Brain pericyte (primary cell): ENCODE measurements around the gene KAT2B.

Experiments
- DNase-seq: peaks from one replicate; pipeline ENCODE4 v3.0.0-alpha.2; 2012; ENCODE audit warnings: low read depth, low spot score

The KAT2B gene

GRCh38 chr3:20064796-20065564, 24.7 kb downstream of the KAT2B start:
- no peak for DNase-seq

- DNase-seq, result no peak
Observed at GRCh38 chr3:20066079-20066478, 25.8 kb downstream of the KAT2B start.

- DNase-seq, result no peak
Observed at GRCh38 chr3:20066850-20067617, 26.8 kb downstream of the KAT2B start.

- no peak for DNase-seq
Observed at GRCh38 chr3:20068512-20069177, 28.4 kb downstream of the KAT2B start.

DNA sequence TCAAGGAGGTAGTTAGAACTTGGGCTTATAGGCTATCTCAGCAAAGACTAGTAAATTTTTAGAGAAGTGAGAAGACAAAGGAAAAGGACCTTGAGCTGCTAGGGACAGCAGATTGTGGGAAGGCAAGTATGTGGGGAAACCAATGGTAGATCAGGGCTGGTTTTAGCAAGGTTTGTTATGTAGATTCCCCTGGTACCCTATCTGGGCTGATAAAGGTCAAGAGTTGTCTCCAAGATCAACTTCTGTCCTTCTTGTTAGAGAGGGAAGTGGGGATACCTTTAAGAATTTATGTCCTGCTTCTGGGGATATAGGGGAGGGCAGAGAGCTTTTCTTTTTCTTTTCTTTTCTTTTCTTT, 28.9 kb downstream of the KAT2B start:
- no peak for DNase-seq

- no peak for DNase-seq
Observed at GRCh38 chr3:20071175-20071574, 30.9 kb downstream of the KAT2B start.

GRCh38 chr3:20072422-20072821, 32.2 kb downstream of the KAT2B start:
- no peak for DNase-seq

GRCh38 chr3:20073068-20073467, 32.8 kb downstream of the KAT2B start:
- DNase-seq, result no peak

DNA sequence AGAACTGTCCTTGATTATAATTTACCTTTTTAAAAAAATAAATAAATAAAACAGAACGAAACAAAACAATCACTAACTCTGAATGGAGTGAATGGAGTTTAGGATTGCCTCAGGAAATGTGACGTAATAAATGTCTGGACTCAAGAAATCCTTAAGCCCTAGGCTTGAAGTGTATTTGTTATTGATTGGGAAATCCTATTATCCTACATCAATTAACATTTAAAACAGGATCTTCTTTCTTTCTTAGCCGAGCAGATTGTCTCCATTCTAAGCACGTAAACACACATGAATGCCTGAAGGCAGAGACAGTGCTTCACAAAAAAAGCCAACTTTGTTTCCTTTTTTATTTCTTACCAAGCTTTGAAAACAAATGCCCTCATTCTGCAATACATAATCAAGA, 33.4 kb downstream of the KAT2B start:
- DNase-seq, result no peak

DNA sequence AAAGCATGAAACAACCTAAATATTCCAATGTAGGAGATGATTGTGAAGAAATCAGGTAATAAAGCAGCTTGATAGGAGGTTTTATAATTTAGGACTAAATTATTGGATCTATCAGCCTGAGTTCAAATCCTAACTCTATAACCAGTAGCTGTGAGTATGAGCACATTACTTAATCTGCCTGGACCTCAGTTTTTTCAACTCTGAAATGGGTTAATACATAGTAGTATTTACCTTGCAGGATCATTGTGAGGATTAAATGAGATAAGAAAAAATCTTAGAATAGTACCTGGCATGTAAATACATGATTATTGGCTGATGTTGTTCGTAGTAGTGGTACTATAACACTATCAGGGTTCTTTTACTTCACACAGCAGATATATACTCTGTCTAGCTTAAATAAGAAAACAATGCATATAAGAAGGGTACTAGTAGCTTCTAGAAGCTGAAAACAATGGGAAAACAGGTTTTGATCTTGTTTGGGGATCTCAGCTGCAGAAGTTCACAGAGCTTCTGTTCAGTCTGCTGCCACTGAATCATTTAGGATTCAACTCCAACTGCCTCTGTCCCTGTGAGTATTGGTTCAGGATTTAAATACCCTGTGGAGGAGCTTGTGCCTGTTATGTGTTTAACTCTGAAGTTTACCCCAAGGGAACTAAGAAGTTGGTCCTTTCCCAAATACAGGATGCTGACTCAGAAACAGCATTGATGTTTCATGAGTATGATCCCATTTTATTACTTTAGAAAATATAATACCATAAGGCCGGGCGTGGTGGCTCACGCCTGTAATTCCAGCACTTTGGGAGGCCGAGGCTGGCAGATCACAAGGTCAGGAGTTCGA, 34.2 kb downstream of the KAT2B start:
- no peak for DNase-seq

- no peak for DNase-seq
Observed at GRCh38 chr3:20075197-20075596, 35.0 kb downstream of the KAT2B start.

- DNase-seq, result no peak
Observed at GRCh38 chr3:20076296-20076997, 36.2 kb downstream of the KAT2B start.

DNA sequence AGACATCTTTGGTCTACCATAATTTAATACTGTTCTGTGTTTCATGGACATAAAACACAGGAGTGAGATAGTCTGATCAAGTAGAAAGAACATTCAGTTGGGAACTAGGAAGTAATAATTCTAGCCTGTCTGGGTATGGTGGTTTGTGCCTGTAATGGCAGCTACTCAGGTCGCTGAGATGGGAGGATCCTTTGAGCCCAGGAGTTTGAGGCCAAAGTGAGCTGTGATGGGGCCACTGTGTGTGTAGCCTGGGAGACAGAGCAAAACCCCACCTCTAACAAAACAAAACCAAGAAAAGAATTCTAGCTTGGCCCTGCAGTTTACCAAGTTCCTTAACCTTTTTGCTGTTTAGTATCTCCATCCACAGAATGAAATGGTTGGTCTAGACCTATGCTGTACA, 36.8 kb downstream of the KAT2B start:
- no peak for DNase-seq

GRCh38 chr3:20078194-20078714, 38.0 kb downstream of the KAT2B start:
- DNase-seq, result no peak

DNA sequence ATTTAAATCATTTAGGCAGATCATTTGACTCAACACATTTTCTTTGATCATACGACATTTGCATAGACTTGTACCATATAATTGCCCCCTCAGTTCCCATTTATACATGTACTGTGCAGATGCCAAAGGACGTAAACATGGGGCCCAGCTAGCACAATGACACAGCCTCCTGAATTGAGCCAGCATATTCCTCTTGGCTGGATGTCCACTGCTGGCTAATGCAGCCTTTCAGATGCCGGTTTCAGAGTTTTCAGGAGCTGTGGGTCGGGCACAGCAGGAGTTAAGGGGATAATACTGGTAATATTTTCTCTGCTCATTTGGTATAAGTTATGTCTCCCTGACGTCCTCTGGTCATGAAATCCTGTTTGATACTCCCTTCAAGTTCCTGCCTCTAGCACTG, 39.4 kb downstream of the KAT2B start:
- no peak for DNase-seq

DNA sequence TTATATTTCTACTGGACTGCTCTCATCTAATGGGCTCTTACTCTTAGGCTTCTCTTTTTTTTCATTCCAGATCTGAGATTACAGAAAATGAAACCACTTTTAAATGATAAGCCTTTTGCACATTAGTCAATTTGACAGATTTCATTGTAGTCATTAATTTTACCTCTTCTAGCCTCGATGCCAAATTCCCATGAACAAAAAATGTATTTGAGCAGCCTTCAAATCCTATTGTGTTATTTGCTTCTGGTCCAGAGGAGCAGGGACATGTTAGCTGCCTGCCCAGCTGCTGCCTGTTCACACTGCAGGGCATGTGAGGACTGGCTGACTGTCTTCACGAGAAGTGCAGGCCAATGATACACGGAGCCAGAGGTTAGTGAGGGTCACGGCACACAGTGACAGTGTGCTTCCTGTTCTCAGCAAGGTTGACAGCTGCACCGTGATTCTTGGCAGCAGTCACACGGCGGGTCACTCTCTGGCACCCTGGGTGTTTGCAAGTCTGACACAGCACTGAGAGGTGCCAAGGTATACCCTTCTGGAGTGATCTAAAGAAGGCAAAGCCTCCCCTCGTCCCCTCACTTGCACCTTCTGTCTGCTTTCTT, 40.8 kb downstream of the KAT2B start:
- DNase-seq, result no peak

DNA sequence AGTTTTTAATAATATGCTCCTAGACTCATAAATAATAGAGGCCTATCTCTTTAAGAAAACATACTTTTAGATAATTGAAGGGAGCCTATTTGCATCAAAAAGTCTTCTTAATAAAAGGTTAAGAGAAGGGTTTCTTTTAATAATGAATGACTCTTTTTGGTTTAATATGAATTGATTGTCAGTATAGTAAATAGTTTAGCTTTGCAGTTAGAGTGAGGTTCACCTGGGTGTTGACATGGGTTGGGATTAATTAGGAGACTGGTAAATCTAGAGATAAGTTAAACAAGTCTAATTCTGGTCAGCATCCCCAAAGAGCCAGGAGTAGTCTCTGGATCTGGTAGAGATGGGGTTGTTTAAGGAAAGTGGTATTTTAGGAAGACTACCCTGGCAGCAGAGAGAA, 43.0 kb downstream of the KAT2B start:
- DNase-seq, result no peak

GRCh38 chr3:20083953-20084352, 43.7 kb downstream of the KAT2B start:
- DNase-seq, result no peak

- no peak for DNase-seq
Observed at GRCh38 chr3:20091331-20092047, 51.2 kb downstream of the KAT2B start.

DNA sequence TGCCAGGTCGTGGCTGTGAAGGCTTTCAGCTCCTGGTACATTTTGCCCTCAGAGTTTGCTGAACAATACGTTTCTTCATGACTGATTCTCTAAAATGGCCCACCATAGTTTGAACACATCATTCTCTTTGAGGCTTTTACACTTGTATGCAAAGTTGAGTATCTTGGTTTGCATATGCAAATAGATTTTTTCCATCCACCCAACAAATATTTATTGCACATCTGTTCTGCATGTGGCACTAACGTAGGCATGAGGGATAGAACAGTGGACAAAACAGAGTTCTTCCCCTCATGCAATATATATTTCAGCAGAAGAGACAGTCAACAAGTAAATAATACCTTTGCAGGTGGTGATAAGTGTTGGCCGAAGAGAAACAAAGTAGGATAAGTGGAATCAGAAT, 55.2 kb downstream of the KAT2B start:
- DNase-seq, result no peak
